ENCODE measurements around the gene PGK1.
"Not testable (repeated sequence)": the region's sequence is repeated elsewhere in the genome, so short reads cannot be mapped to it uniquely, and the experiment has no call there.

Gene PGK1

GRCh38 chrX:78103623-78104446 is at the start of gene PGK1:
PGK1 (plus strand) TSS chrX:78104248; CDS start chrX:78104341, 93 bp downstream.
- DNase-seq (ENCODE audit: low read depth): peak; percentile 91

GRCh38 chrX:78063687-78064086 is 40.4 kb upstream of the PGK1 start:
- DNase-seq (ENCODE audit: low read depth): no peak

DNA sequence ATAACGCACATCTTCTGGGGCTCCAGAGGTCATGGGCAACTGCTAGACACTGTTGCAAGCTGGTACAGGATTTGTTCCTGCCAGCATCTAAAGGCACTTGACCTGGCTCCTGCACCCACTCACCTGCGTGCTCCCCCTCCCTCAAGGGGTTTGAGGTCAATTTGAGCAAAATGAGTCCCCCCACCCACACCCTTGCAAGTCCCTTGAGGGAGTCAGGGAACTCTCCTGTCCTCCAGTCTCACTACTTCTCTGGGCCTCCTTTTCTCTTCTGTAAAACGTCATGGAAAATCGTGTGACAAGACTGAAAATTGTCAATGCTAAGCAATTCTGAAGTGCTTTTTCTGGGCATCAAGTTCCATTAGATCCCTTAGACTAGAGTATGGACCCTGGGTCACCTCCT is 39.9 kb upstream of the PGK1 start:
- no peak for DNase-seq (ENCODE audit: low read depth)

DNA sequence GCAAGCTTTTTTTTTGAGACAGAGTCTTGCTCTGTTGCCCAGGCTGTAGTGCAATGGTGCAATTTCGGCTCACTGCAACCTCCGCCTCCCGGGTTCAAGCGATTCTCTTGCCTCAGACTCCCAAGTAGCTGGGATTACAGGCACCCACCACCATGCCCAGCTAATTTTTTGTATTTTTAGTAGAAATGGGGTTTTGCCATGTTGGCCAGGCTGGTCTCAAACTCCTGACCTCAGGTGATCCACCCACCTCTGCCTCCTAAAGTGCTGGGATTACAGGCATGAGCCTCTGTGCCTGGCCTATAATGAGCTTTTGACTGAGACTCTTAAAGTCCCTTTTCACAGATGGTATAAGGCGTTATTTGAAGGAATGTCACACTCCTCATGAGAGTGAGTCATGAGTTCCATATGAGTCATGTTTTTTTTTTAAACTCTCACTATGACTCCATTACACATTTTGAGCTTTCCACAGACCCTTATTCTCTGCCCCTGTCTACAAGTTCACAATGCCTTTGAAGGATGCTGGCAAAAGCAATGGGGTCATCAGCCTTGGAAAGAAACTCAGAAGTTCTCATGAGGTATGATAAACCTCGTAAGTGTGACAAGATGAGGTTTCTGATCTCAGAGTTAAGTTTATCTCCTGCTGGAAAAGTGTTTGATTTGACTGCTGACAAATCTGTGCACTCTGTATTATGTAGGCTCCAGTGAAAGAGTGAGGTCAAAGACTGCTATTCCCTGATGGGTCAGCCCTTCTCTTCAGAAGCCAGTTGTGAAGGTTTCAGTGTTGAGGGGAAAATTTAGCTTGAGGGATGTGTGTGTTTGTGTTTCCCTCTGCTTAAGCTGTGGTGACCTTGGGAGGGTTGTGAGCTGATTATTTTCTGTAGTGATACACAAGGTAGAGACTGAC is 39.1 kb upstream of the PGK1 start:
- not testable (repeated sequence) for DNase-seq (ENCODE audit: low read depth)

DNA sequence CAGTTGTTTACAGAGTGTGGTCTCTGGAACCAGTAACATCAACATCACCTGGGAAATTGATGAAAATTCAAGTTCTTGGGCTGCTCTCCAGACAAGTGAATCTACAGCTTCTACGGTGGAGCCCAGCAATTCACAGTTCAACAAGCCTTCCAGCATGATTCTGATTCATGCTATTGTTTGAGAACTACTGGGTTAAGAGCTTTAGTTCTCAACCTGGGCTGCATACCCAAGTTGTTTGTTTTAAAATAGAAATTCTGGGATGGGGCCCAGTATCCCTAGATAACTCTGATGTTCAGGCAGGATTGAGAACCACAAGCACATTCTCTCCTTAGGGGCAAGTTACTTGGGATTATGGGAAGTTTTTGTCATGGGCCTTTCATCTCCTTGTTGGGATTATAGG is 37.9 kb upstream of the PGK1 start:
- no peak for DNase-seq (ENCODE audit: low read depth)

GRCh38 chrX:78071331-78071730 is 32.7 kb upstream of the PGK1 start:
- no peak for DNase-seq (ENCODE audit: low read depth)

GRCh38 chrX:78073147-78074077 is 30.6 kb upstream of the PGK1 start:
- DNase-seq (ENCODE audit: low read depth): not testable (repeated sequence)

- no peak for DNase-seq (ENCODE audit: low read depth)
Measured at GRCh38 chrX:78074088-78074487, 30.0 kb upstream of the PGK1 start.

GRCh38 chrX:78075787-78076389 is 28.2 kb upstream of the PGK1 start:
- DNase-seq (ENCODE audit: low read depth): no peak

GRCh38 chrX:78081413-78081812 is 22.6 kb upstream of the PGK1 start:
- DNase-seq (ENCODE audit: low read depth): not testable (repeated sequence)

GRCh38 chrX:78092296-78092695 is 11.8 kb upstream of the PGK1 start:
- no peak for DNase-seq (ENCODE audit: low read depth)

DNA sequence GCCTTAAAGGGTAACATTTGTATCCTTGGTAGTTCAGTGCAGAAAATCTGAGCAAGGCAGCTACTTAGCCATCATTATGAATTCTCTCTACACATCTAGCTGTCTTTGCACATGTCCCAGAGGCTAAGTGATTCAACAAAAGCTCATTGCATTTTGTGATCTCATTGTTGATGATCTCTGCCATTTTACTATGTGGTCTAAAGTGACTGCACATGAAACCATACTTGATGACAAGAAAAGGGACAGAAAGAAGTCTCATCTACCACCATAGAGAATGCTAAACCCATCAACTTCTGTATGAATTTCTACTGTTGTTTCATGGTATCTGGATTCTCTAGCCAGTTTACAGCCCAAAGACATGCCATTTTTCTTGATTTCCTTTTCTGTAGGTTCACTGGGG is 5.9 kb upstream of the PGK1 start:
- DNase-seq (ENCODE audit: low read depth): no peak

DNA sequence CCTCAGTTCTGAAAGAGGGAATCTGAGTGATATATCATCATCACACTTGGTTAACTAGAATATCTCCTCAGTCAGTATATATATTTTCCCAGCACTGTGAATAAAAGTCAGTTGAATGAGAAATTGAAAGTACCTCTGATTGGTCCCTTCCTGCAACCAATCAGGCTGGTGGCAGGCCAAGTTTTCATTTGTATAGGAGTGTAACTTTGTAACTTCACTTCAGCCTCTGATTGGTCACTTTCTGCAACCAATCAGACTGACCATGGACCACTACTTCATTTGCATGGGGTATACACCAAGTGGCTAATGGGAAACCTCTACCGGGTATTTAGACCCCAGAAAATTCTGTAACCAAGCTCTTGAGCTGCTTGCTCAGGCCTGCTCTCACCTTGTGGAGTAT is 2.0 kb upstream of the PGK1 start:
- DNase-seq (ENCODE audit: low read depth): no peak

DNA sequence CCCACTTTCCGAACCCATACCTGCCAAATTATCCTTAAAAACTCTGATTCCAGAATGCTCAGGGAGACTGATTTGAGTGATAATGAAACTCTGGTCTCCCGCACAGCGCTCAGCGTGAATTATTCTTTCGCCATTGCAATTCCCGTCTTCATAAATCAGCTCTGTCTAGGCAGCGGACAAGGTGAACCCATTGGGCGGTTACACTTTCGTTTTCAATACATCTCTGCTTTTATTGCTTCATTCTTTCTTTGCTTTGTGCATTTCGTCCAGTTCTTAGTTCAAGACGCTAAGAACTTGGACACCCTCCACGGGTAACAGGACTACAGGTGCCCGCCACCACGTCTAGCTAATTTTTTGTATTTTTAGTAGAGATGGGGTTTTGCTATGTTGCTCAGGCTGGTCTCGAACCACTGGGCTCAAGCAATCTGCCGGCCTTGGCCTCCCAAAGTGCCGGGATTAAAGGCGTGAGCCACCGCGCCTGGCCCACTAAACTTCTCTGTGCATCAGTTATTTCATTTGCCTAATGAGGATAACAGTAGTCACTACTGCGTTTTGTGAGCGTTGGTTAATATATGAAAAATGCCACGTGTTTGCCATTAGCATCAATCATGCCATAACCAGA is 936 bp upstream of the PGK1 start:
- DNase-seq (ENCODE audit: low read depth): no peak

DNA sequence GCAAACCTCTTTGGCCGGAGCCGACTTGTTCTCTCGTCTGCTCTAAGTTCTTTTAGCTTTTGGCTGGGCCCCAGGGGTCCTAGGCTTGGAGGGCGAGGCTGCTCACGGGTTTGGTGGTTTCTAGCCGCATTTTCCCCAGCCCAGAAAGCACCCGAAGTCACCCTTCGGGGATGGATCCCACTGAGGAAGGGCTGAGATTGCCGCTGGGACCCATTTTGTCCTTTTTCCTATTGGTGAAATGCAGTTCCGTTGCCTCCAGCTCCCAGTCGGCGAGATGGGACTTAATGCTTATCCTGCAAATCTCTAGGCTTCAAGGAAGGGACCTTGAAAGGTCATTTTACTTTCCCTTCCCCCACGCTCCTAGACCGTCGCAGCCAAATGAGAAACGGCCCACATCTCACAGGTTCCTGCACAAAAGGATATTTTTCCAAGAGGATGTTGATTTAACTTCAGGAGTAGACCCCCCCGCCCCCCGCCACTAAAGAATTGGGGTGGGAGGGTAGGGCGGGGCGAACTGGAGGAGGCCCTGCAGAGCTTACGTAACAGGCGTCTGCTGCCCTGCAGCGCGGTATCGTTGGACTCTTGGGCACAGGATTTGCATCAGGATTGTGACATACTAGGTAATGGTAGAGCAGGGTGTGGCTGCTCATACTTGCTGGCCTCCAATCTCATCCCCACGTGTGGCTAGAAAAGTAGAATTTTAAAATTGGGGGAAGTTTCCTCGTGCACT is 564 bp downstream of the PGK1 start:
- DNase-seq (ENCODE audit: low read depth): peak; percentile 21

DNA sequence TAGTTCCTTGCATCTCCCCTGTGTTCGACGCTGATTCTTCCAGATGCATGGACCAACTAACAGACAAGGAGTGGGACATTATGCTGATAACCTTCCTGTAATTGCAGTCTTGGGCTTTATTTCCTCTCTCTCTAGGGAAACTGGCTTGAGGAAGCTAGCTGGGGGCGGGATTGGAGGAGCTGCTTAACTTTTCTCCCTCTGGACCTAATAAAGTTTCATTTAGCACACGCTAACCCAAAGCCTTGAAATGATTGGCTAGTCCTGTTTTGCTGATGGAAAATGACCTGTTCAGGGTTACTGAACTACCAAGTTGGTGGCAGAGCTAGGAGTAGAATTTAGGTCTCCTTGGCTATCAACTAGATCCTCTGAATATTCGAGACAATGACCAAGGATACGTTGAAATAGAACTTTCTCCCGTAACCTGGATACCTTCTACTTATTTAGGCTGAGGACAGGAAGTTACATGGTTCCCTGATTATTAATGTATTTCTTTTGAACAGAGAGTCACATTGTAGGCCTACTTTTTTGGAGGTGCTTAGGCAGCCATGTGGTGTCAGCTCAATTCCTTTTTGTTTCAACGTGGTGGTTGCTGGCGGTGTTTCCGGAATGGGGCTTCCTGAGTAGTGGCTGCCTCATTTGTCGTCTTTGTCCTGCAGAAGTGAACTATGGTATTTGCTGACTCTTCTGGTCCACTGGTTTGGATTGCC is 2.0 kb downstream of the PGK1 start:
- peak; percentile 30 for DNase-seq (ENCODE audit: low read depth)

DNA sequence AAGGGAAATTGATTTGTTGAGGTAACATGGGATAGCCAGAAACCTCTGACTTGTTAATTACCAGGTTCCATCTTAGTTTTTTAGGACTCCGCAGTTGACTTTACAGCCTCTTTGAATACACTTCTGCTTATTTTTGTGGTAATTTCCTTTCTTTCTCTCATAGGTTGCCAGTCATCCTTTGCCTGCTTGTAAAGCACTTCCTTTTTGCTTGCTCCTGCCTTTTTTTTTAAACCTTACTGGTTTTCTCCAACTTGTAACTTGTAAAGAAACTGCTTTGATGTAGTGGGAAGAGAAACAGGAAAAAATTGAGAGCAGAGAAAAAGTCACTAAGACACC is 2.6 kb downstream of the PGK1 start:
- DNase-seq (ENCODE audit: low read depth): no peak

- DNase-seq (ENCODE audit: low read depth): no peak
Measured at GRCh38 chrX:78109458-78109857, 5.4 kb downstream of the PGK1 start.

- DNase-seq (ENCODE audit: low read depth): no peak
Measured at GRCh38 chrX:78111140-78111931, 7.3 kb downstream of the PGK1 start.
